HepG2 (cell line): Measurements from ENCODE around the gene TMEM235. TPM values are rescaled to one million over a fixed set of nuclear protein-coding genes. Genes with fewer than 3 reads are reported as not detected.

Experiments
- BRCA1 ChIP-seq: sonication (generic); formaldehyde crosslinking; IDR thresholded peaks from 2 replicates; pipeline ENCODE4 v1.4.0; 2020; ENCODE audit warnings: missing genetic modification reagents
- BRF2 ChIP-seq: sonication (generic); formaldehyde crosslinking; IDR thresholded peaks from 2 replicates; pipeline ENCODE4 v1.8.1; 2022; ENCODE audit warnings: mild to moderate bottlenecking, missing genetic modification reagents
- DDIT3 ChIP-seq: sonication (generic); formaldehyde crosslinking; IDR thresholded peaks from 2 replicates; pipeline ENCODE4 v1.4.0; 2020; ENCODE audit warnings: mild to moderate bottlenecking, missing genetic modification reagents
- DR1 ChIP-seq: sonication (generic); formaldehyde crosslinking; IDR thresholded peaks from 2 replicates; pipeline ENCODE4 v1.8.0; 2021; ENCODE audit warnings: mild to moderate bottlenecking, missing genetic modification reagents, inconsistent platforms
- HCFC1 ChIP-seq: fragments of 150-350 bp; IDR thresholded peaks from 2 replicates; pipeline ENCODE4 v1.6.1; 2014; ENCODE audit warnings: low read depth, low read length
- HNF4G ChIP-seq, 2 experiments: sonication (generic) in 1 of 2; formaldehyde crosslinking in 1 of 2; IDR thresholded peaks; 2 replicates each; pipeline versions ENCODE4 v1.4.0 to v1.6.1; 2011 to 2020; ENCODE audit warnings: borderline replicate concordance in 2 of 2, low read depth in 2 of 2, mild to moderate bottlenecking in 2 of 2, low read length in 1 of 2, missing genetic modification reagents in 1 of 2, moderate library complexity in 1 of 2
- HNRNPLL ChIP-seq: fragments of 200-400 bp; formaldehyde crosslinking; IDR thresholded peaks from 2 replicates; pipeline ENCODE4 v1.6.1; 2017; ENCODE audit warnings: mild to moderate bottlenecking, low read depth, low read length; ENCODE audit not compliant: poor library complexity, severe bottlenecking
- HOXA7 ChIP-seq: sonication (generic); formaldehyde crosslinking; IDR thresholded peaks from 2 replicates; pipeline ENCODE4 v1.8.1; 2022; ENCODE audit warnings: mild to moderate bottlenecking, missing genetic modification reagents, moderate library complexity
- IRF2 ChIP-seq: IDR thresholded peaks from 2 replicates; pipeline ENCODE4 v1.6.1; 2018; ENCODE audit warnings: missing genetic modification reagents, missing compliant biosample characterization
- JUN ChIP-seq: sonication (generic); formaldehyde crosslinking; IDR thresholded peaks from 2 replicates; pipeline ENCODE4 v1.4.0; 2020; ENCODE audit warnings: mild to moderate bottlenecking, missing genetic modification reagents
- MAFG ChIP-seq: sonication (generic); formaldehyde crosslinking; IDR thresholded peaks from 2 replicates; pipeline ENCODE4 v1.5.1; 2020; ENCODE audit warnings: mild to moderate bottlenecking, missing genetic modification reagents
- MBNL3 ChIP-seq: fragments of 250-450 bp; sonication (Bioruptor Pico); conservative IDR thresholded peaks from 2 replicates; pipeline ENCODE4 v1.8.0; 2022; ENCODE audit warnings: mild to moderate bottlenecking, inconsistent platforms
- NKX3-1 ChIP-seq: sonication (generic); formaldehyde crosslinking; IDR thresholded peaks from 2 replicates; pipeline ENCODE4 v1.5.0; 2020; ENCODE audit warnings: missing genetic modification reagents
- PHF20 ChIP-seq: sonication (generic); formaldehyde crosslinking; IDR thresholded peaks from 2 replicates; pipeline ENCODE4 v1.5.0; 2020; ENCODE audit warnings: mild to moderate bottlenecking, missing genetic modification reagents
- SP140L ChIP-seq: sonication (generic); formaldehyde crosslinking; IDR thresholded peaks from 2 replicates; pipeline ENCODE4 v1.4.0; 2020; ENCODE audit warnings: missing genetic modification reagents, borderline replicate concordance
- SP2 ChIP-seq: sonication (generic); formaldehyde crosslinking; IDR thresholded peaks from 2 replicates; pipeline ENCODE4 v1.5.1; 2020; ENCODE audit warnings: mild to moderate bottlenecking, missing genetic modification reagents
- YEATS4 ChIP-seq: sonication (generic); formaldehyde crosslinking; IDR thresholded peaks from 2 replicates; pipeline ENCODE4 v1.4.0; 2020; ENCODE audit warnings: missing genetic modification reagents, borderline replicate concordance
- ZC3H4 ChIP-seq: sonication (generic); formaldehyde crosslinking; IDR thresholded peaks from 2 replicates; pipeline ENCODE4 v1.4.0; 2020; ENCODE audit warnings: missing genetic modification reagents, borderline replicate concordance
- ZFAT ChIP-seq: sonication (generic); formaldehyde crosslinking; conservative IDR thresholded peaks from 2 replicates; pipeline ENCODE4 v1.8.1; 2023; ENCODE audit warnings: missing genetic modification reagents, inconsistent platforms
- ZFP91 ChIP-seq: sonication (generic); formaldehyde crosslinking; IDR thresholded peaks from 2 replicates; pipeline ENCODE4 v1.9.0; 2022; ENCODE audit warnings: missing genetic modification reagents, mild to moderate bottlenecking, borderline replicate concordance
- ZNF143 ChIP-seq: sonication (generic); formaldehyde crosslinking; IDR thresholded peaks from 2 replicates; pipeline ENCODE4 v1.4.0; 2020; ENCODE audit warnings: missing genetic modification reagents
- ZNF253 ChIP-seq: sonication (generic); formaldehyde crosslinking; IDR thresholded peaks from 2 replicates; pipeline ENCODE4 v1.8.0; 2022; ENCODE audit warnings: mild to moderate bottlenecking, missing genetic modification reagents, borderline replicate concordance
- ZNF275 ChIP-seq: sonication (generic); formaldehyde crosslinking; IDR thresholded peaks from 2 replicates; pipeline ENCODE4 v1.8.0; 2022; ENCODE audit warnings: missing genetic modification reagents, mild to moderate bottlenecking, inconsistent platforms, borderline replicate concordance
- ZNF629 ChIP-seq: sonication (generic); formaldehyde crosslinking; conservative IDR thresholded peaks from 2 replicates; pipeline ENCODE4 v1.5.0; 2020; ENCODE audit warnings: missing genetic modification reagents
- ZNF776 ChIP-seq: sonication (generic); formaldehyde crosslinking; IDR thresholded peaks from 2 replicates; pipeline ENCODE4 v1.4.0; 2020; ENCODE audit warnings: mild to moderate bottlenecking, missing genetic modification reagents
- polyA plus RNA-seq, 8 experiments: library from polyadenylated mRNA; depleted of rRNA in 3 of 8; stranded (reverse) in 7 of 8; unstranded in 1 of 8; fragments of >200 nt; fragmentation: Illumina TruSeq in 4 of 8; extraction: Trizol in 4 of 8; gene quantifications; 2 replicates each; pipeline versions ENCODE4 v1.2.1 to v1.2.3, GENCODE V29; 2011 to 2016; ENCODE audit warnings: low read depth in 4 of 8, missing spikeins in 1 of 8, mixed read lengths in 1 of 8; ENCODE audit not compliant: insufficient read depth in 1 of 8
- total RNA-seq, 5 experiments: library from RNA; depleted of rRNA; stranded (reverse); fragments of >200 nt; fragmentation: Illumina TruSeq; extraction: Trizol; gene quantifications; 2 replicates each; pipeline ENCODE4 v1.2.3, GENCODE V29; 2016; ENCODE audit warnings: low read depth in 1 of 5

Gene TMEM235
- total and polyA plus RNA-seq, 2 of the 13 experiments (the other 11 are each of a cell fraction or from before 2014, with no cell fraction given), result not detected

GRCh38 chr17:78186692-78187595 is 44.5 kb upstream of the TMEM235 start, which contains the start of the genes AFMID and TK1 (continued):
- peak; percentile 98 for TF ChIP-seq BRF2 (CRISPR knock-in tag)
- TF ChIP-seq DR1 (CRISPR knock-in tag), result peak; percentile 98
- TF ChIP-seq MAFG (CRISPR knock-in tag), result no peak
- TF ChIP-seq ZFAT (CRISPR knock-in tag), result no peak
- TF ChIP-seq ZC3H4 (CRISPR knock-in tag), result peak; percentile 51; the same call in 1 of the 2 replicates
- peak; percentile 28; the same call in 1 of the 2 replicates for TF ChIP-seq JUN (CRISPR knock-in tag)
- TF ChIP-seq PHF20 (CRISPR knock-in tag), result peak; percentile 36; the same call in 1 of the 2 replicates
- no peak for TF ChIP-seq MBNL3
- peak; percentile 86 for TF ChIP-seq YEATS4 (CRISPR knock-in tag)
- TF ChIP-seq BRCA1, result no peak; the same call in 1 of the 2 replicates
- TF ChIP-seq ZFP91 (CRISPR knock-in tag), result peak; percentile 94
- peak; percentile 88 for TF ChIP-seq IRF2 (CRISPR knock-in tag)
- TF ChIP-seq ZNF143 (CRISPR knock-in tag), result peak; percentile 15; the same call in 1 of the 2 replicates
- peak; percentile 31; the same call in 1 of the 2 replicates for TF ChIP-seq HCFC1
- TF ChIP-seq ZNF776, result peak; percentile 82; the same call in 1 of the 2 replicates
- no peak for TF ChIP-seq ZNF629 (CRISPR knock-in tag)
- TF ChIP-seq SP2 (CRISPR knock-in tag), result peak; percentile 71
- no peak for TF ChIP-seq DDIT3 (CRISPR knock-in tag)
- TF ChIP-seq NKX3-1 (CRISPR knock-in tag), result 0 out of 2 replicates have a peak, but pooled peaks have one; percentile 40
- TF ChIP-seq HNRNPLL, result peak; percentile 72
- peak; percentile 99 for TF ChIP-seq HOXA7 (CRISPR knock-in tag)
- no peak; the same call in 1 of the 2 replicates for TF ChIP-seq SP140L (CRISPR knock-in tag)
- TF ChIP-seq ZNF253 (CRISPR knock-in tag), result peak; percentile 99
- peak; percentile 86; the same call in 1 of the 2 replicates for TF ChIP-seq ZNF275 (CRISPR knock-in tag)
- TF ChIP-seq HNF4G (IDR thresholded peaks at IDR 0.05; ENCODE audit: borderline replicate concordance, low read depth, low read length), result peak; percentile 50; the same call in 1 of the 2 replicates
- no peak; the same call in 1 of the 2 replicates for TF ChIP-seq HNF4G (CRISPR knock-in tag; IDR thresholded peaks at IDR 0.05; ENCODE audit: borderline replicate concordance, low read depth)
